NCI-H526 treated with DMSO at 0.1 percent for 48 hours (cell line): ENCODE data around the gene AAK1.

Source experiments
- DNase-seq: peaks from one replicate; lab custom pipeline; 2025; lab: John Stamatoyannopoulos, UW

AAK1 gene

GRCh38 chr2:69491864-69492263 lies 151.7 kb downstream of the AAK1 start:
- DNase-seq, result no peak

- DNase-seq, result no peak
Observed at GRCh38 chr2:69490486-69490885, 153.1 kb downstream of the AAK1 start.

- DNase-seq, result no peak
Observed at GRCh38 chr2:69489793-69490192, 153.7 kb downstream of the AAK1 start.

GRCh38 chr2:69483696-69484095 lies 159.8 kb downstream of the AAK1 start:
- no peak for DNase-seq

GRCh38 chr2:69483024-69483423 lies 160.5 kb downstream of the AAK1 start:
- DNase-seq, result no peak

GRCh38 chr2:69482471-69482870 lies 161.1 kb downstream of the AAK1 start:
- no peak for DNase-seq

- no peak for DNase-seq
Observed at GRCh38 chr2:69481421-69481820, 162.1 kb downstream of the AAK1 start.

GRCh38 chr2:69477627-69478026 lies 165.9 kb downstream of the AAK1 start:
- no peak for DNase-seq

- no peak for DNase-seq
Observed at GRCh38 chr2:69474688-69475087, 168.9 kb downstream of the AAK1 start.

- DNase-seq, result no peak
Observed at GRCh38 chr2:69471793-69472192, 171.7 kb downstream of the AAK1 start.

- DNase-seq, result no peak
Observed at GRCh38 chr2:69470911-69471310, 172.6 kb downstream of the AAK1 start.

GRCh38 chr2:69469784-69470183 lies 173.8 kb downstream of the AAK1 start:
- no peak for DNase-seq

- no peak for DNase-seq
Observed at GRCh38 chr2:69469375-69469774, 174.2 kb downstream of the AAK1 start.

GRCh38 chr2:69466728-69467127 lies 176.8 kb downstream of the AAK1 start:
- no peak for DNase-seq

GRCh38 chr2:69465513-69466456 lies 177.8 kb downstream of the AAK1 start:
- DNase-seq, result no peak

GRCh38 chr2:69464575-69464974 lies 179.0 kb downstream of the AAK1 start:
- DNase-seq, result no peak

- no peak for DNase-seq
Observed at GRCh38 chr2:69462780-69463179, 180.8 kb downstream of the AAK1 start.

GRCh38 chr2:69461404-69461803 lies 182.1 kb downstream of the AAK1 start:
- peak; percentile 73 for DNase-seq

GRCh38 chr2:69459936-69460335 lies 183.6 kb downstream of the AAK1 start:
- no peak for DNase-seq

- DNase-seq, result no peak
Observed at GRCh38 chr2:69456950-69457445, 186.5 kb downstream of the AAK1 start.

- no peak for DNase-seq
Observed at GRCh38 chr2:69456154-69456553, 187.4 kb downstream of the AAK1 start.

- DNase-seq, result no peak
Observed at GRCh38 chr2:69454976-69455375, 188.6 kb downstream of the AAK1 start.

GRCh38 chr2:69453475-69454129 lies 189.9 kb downstream of the AAK1 start:
- DNase-seq, result no peak
